ENCODE measurements around the gene CADM4. TPM values are rescaled to one million over a fixed set of nuclear protein-coding genes. Genes with fewer than 3 reads are reported as not detected.

The CADM4 gene
- total and polyA plus RNA-seq, 9 of the 15 experiments (the other 6 are each of a cell fraction or from before 2014, with no cell fraction given) = 0.03 to 4.6 (median 1.3) TPM

- TF ChIP-seq ATF7 (IDR thresholded peaks at IDR 0.05) (peak; percentile 99), SIX5 (IDR thresholded peaks at IDR 0.05; ENCODE audit: borderline replicate concordance in 1 of 2, insufficient read depth in 1 of 2, low read depth in 1 of 2, low read length in 2 of 2) (peak in 1 of 2 experiments; percentile 31; a peak in 1 of 4 replicates), RHOXF2B (CRISPR knock-in tag; conservative IDR thresholded peaks at IDR 0.05) (peak; percentile 75; the same call in 1 of the 2 replicates), ZBTB7A (IDR thresholded peaks at IDR 0.05; ENCODE audit: borderline replicate concordance, control insufficient read depth, low read depth, low read length) (peak; percentile 35; the same call in 1 of the 2 replicates), JUN (IDR thresholded peaks at IDR 0.05; ENCODE audit: borderline replicate concordance, low read depth, low read length) (0 out of 2 replicates have a peak, but pooled peaks have one; percentile 32), JUN (CRISPR knock-in tag; IDR thresholded peaks at IDR 0.05; ENCODE audit: borderline replicate concordance) (no peak; the same call in 1 of the 2 replicates), SAP30 (IDR thresholded peaks at IDR 0.05; ENCODE audit: borderline replicate concordance, insufficient read depth, low read depth, low read length, poor library complexity, severe bottlenecking) (peak; percentile 75), EP400 (IDR thresholded peaks at IDR 0.05) (peak; percentile 92), MNT (conservative IDR thresholded peaks at IDR 0.05) (peak; percentile 71 to 87), TSHZ1 (CRISPR knock-in tag; IDR thresholded peaks at IDR 0.05) (no peak), CBFB (CRISPR knock-in tag; IDR thresholded peaks at IDR 0.05) (0 out of 2 replicates have a peak, but pooled peaks have one; percentile 29), MYC (IDR thresholded peaks at IDR 0.05; ENCODE audit: low read depth, low read length) (no peak; the same call in 1 of the 2 replicates), MYC (CRISPR knock-in tag; IDR thresholded peaks at IDR 0.05; ENCODE audit: borderline replicate concordance, low read depth) (peak; percentile 72; the same call in 1 of the 2 replicates), ELF4 (CRISPR knock-in tag; IDR thresholded peaks at IDR 0.05) (peak; percentile 75; the same call in 1 of the 2 replicates), RAD51 (IDR thresholded peaks at IDR 0.05; ENCODE audit: borderline replicate concordance, low read depth) (no peak; the same call in 1 of the 2 replicates), CHCHD3 (CRISPR knock-in tag; IDR thresholded peaks at IDR 0.05) (peak; percentile 93), NCOA2 (IDR thresholded peaks at IDR 0.05; ENCODE audit: partially characterized antibody in 2 of 2) (peak in 1 of 2 experiments; percentile 99), ZNF311 (CRISPR knock-in tag; IDR thresholded peaks at IDR 0.05) (0 out of 2 replicates have a peak, but pooled peaks have one; percentile 21), SMAD4 (CRISPR knock-in tag; conservative IDR thresholded peaks at IDR 0.05) (peak; percentile 24; the same call in 1 of the 2 replicates)
- TF ChIP-seq, protein P1, sequence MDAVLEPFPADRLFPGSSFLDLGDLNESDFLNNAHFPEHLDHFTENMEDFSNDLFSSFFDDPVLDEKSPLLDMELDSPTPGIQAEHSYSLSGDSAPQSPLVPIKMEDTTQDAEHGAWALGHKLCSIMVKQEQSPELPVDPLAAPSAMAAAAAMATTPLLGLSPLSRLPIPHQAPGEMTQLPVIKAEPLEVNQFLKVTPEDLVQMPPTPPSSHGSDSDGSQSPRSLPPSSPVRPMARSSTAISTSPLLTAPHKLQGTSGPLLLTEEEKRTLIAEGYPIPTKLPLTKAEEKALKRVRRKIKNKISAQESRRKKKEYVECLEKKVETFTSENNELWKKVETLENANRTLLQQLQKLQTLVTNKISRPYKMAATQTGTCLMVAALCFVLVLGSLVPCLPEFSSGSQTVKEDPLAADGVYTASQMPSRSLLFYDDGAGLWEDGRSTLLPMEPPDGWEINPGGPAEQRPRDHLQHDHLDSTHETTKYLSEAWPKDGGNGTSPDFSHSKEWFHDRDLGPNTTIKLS (IDR thresholded peaks at IDR 0.05; ENCODE audit: borderline replicate concordance, low read depth) = peak; percentile 75
Measured at GRCh38 chr19:43595999-43596841, 43.4 kb downstream of the CADM4 start, which contains the start of the genes IRGQ and ZNF576 (continued).
